Epithelial cell of proximal tubule (primary cell): ENCODE results near the gene CNOT3. TPM values are rescaled to one million over a fixed set of nuclear protein-coding genes. Genes with fewer than 3 reads are reported as not detected.

Source experiments
- DNase-seq: peaks from one replicate; pipeline ENCODE4 v3.0.0-alpha.2; 2011; ENCODE audit warnings: low read depth
- H3K4me3 ChIP-seq: 2 replicates; pipeline ENCODE4 v1.5.1; 2011; ENCODE audit warnings: low read depth, mild to moderate bottlenecking, low read length
- total RNA-seq: library from RNA; depleted of rRNA; stranded (reverse); fragments of >200 nt; gene quantifications from 2 replicates; pipeline ENCODE4 v1.2.3, GENCODE V29; 2015
- TF ChIP-seq, protein P1 (sequence below): conservative IDR thresholded peaks from 2 replicates; pipeline ENCODE4 v1.5.1; 2012; ENCODE audit warnings: low read depth, mild to moderate bottlenecking, low read length

CNOT3 gene
- total RNA-seq, 1 donor from 2014 or later, result 20.5 TPM

DNA sequence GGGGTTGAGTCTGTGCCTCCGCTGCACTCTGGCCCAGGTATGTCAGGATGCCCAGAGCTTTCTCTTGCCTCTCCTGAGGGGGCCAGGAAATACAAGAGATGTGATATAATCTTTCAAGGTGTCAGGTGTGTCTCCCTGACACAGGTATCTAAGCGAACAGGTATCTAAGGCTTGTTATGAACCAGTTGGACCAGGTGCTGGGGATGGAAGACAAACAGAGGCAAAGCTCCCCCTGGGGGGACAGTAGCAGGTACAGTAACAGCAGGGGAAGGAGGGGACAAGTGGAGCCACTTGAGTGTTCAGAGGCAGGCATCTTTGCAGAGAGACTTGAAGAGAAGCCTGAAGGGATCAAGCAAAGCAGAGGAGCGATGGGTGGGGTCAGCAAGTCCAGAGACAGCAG, 19.4 kb downstream of the CNOT3 start:
- TF ChIP-seq, protein P1, sequence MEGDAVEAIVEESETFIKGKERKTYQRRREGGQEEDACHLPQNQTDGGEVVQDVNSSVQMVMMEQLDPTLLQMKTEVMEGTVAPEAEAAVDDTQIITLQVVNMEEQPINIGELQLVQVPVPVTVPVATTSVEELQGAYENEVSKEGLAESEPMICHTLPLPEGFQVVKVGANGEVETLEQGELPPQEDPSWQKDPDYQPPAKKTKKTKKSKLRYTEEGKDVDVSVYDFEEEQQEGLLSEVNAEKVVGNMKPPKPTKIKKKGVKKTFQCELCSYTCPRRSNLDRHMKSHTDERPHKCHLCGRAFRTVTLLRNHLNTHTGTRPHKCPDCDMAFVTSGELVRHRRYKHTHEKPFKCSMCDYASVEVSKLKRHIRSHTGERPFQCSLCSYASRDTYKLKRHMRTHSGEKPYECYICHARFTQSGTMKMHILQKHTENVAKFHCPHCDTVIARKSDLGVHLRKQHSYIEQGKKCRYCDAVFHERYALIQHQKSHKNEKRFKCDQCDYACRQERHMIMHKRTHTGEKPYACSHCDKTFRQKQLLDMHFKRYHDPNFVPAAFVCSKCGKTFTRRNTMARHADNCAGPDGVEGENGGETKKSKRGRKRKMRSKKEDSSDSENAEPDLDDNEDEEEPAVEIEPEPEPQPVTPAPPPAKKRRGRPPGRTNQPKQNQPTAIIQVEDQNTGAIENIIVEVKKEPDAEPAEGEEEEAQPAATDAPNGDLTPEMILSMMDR, result no peak
- DNase-seq, result no peak
- H3K4me3 ChIP-seq, result no peak overlapping the region

DNA sequence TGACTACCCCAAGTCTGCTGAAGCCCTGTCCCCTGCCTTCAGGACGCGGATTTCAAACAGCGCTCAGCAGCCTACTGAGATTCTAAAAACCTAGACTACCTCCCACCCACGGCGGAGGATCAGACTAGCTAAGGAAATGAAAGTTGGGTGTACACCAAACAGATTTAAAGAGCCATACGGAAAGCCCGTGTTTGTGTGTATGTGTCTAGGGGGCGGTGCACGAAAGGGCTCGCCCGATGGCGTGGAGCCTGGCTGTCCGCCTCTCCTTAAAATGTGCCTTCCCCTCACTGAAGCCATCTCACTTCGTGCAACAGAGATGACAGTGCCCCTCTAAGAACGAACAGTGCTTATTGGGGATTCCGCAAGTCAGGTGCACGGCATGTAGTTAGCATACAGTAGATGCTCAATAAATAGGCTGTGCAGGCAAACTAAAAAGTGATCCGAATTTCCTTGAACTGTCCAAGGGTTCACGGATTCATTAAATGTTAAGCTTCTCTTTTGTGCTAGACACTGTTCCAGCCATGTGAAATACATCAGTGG, 21.3 kb downstream of the CNOT3 start:
- no peak for DNase-seq
- TF ChIP-seq, protein P1, result no peak
- H3K4me3 ChIP-seq, result peak overlapping the region; percentile 90

DNA sequence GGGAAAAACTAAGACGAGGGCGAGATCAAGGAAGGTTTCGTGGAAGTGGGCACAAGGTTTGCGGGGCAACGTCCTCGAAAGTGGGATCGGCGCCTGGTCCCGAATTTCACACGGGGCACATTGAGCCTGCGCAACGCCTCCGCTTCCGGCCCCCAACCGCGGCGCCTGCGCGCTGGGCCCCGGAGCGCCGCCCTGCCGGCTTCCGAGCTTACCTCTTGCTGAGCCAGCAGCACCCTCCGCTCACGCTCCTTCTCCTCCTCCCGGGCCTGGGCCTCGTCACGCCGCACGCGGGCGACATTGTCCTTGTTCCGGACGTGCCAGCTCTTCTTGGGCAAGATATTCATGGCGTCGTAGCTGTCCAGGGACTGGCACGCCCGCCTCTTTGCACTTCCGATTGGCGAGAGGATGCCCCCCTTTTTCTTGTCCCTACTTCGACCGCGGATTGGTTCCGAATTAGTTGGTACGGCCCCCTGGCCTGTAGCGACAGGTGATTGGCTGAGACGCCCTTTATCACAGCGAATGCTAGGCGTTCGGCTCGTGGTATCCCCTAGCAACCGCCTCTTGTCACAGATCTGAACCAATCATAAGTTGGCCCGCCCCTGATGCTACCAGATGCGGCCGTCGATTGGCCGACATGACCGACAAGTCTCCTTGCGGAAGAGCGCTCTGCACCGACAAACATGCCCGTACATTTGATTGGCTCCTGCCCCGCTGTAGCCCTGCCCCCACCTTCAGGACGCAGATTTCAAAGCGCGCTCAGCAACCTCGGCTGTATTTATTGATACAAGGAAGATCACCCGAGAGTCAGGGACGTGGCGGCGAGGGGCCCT, 22.0 kb downstream of the CNOT3 start, which contains the start of gene LENG1:
Gene LENG1, minus strand, starts transcription at position 370 of the 830 bp plus-strand sequence. Its CDS starts 26 bp downstream, at position 344.
- H3K4me3 ChIP-seq, result peak within 1 kb of the TSS; percentile 90
- DNase-seq, result peak; percentile 99
- TF ChIP-seq, protein P1, result peak; percentile 35

DNA sequence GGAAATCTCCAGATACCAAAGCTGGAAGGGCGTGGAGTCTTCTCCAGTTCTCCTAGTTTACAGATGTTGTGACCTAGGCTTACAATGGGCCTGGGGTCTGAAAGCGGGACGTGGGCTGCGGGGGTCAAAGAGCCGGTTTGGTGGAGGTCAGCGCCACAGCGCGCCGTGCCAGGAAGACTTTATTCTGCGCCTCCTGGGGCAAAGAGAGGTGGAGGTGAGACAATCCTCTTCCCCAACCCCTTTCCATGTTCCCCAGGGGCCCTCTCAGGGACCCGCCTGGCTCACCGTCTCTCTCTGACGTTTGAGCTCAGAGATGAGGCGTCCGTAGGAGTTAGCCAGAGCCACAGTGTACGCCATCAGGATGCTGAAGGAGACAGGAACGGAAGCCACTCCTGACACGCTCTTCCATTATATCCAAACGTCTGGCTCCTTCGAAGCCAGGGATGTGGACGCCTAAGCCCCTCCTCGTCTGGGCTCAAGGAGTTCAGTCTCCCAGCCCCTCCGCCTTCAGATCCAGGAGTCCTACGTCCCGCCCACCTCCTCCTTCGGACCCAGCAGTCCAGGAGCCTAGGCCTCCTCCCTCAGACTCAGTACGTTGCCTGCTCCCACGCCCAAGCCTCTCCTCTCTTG, 22.7 kb downstream of the CNOT3 start:
- H3K4me3 ChIP-seq, result peak overlapping the region; percentile 85
- TF ChIP-seq, protein P1, result no peak
- DNase-seq, result no peak

DNA sequence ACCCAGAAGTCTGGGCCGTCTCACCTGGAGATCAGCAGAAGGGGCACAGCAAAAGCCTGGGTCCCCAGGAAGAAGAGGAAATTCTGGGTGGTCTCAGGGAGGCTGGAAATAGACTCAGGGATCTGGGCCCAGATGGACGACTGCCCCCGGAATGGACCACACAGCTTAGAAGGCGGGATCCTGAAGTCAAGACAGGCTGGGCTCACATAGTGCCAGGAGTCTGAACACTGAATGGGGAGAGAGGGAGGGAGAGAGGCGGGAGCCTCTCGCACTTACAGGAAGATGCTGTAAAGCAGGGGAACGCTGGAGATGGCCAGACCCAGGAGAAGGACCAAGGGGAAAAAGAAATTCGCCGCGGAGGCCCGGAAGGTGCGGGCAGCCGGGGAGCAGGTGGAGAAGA, 23.3 kb downstream of the CNOT3 start:
- DNase-seq, result no peak
- TF ChIP-seq, protein P1, result no peak

DNA sequence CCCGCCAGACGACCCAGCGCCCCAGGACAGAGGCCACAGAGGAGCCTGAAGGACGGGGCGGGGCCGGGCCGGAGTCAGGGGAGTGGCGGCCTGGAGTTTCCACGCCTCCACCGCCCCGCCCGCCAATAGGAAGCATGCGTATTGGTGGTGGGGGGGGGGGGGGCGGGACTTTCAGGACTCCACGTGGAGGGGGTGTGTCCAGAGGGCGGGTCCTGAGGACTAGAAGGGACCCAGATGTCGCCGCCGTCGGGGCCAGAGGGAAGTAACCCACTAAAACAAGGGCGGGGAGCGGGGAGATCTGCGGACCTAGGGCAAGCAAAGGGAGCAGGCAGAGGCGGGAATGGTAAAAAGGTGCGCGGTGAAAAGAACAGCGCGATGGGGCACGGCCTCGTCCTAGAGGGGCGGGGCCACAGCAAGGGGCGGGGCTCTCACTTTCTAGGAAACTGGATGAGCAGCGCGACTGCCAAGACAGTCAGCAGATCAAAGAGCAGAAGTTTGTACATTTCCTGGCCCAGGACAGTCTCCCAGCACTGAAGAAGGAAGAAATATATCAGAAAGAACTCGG, 24.8 kb downstream of the CNOT3 start:
- H3K4me3 ChIP-seq, result peak overlapping the region; percentile 62
- TF ChIP-seq, protein P1, result no peak
- no peak for DNase-seq

More for the DNA sequence above, 23.3 kb downstream of the CNOT3 start:
- peak overlapping the region; percentile 85 for H3K4me3 ChIP-seq
